GM12892 (cell line): Measurements from ENCODE around the gene OBSCN.

Experiments
- POLR2A ChIP-seq: IDR thresholded peaks from 2 replicates; pipeline ENCODE4 v1.6.1; 2011; ENCODE audit warnings: low read depth, low read length, control low read depth
- POLR2AphosphoS5 ChIP-seq: IDR thresholded peaks from 2 replicates; pipeline ENCODE4 v1.6.1; 2011; ENCODE audit warnings: low read depth, low read length, control low read depth

GRCh38 chr1:228263636-228264035 is 55.8 kb downstream of the OBSCN start:
- TF ChIP-seq POLR2AphosphoS5 (no peak), POLR2A (no peak)
